C1 segment of cervical spinal cord (tissue), 14 donors: ENCODE results near the gene GAMT.

ENCODE experiments used
- DNase-seq, 14 donors: peaks; one replicate each; lab custom pipeline; 2025; lab: John Stamatoyannopoulos, UW

GAMT gene

GRCh38 chr19:1418951-1419738 is 17.8 kb upstream of the GAMT start:
- DNase-seq: no peak

GRCh38 chr19:1418496-1418775 is 17.1 kb upstream of the GAMT start:
- DNase-seq: no peak

GRCh38 chr19:1417681-1418495 is 16.5 kb upstream of the GAMT start:
- DNase-seq: peak in 1 of 14 donors; percentile 42

- DNase-seq: peak in 3 of 14 donors; percentile 19 to 50 (median 30)
Observed at GRCh38 chr19:1417145-1417544, 15.8 kb upstream of the GAMT start.

- DNase-seq: peak in 1 of 14 donors; percentile 46
Observed at GRCh38 chr19:1416014-1416841, 14.9 kb upstream of the GAMT start.

GRCh38 chr19:1412995-1413800 is 11.9 kb upstream of the GAMT start:
- DNase-seq: peak in 1 of 14 donors; percentile 48

- DNase-seq: peak in 1 of 14 donors; percentile 67
Observed at GRCh38 chr19:1412323-1412923, 11.1 kb upstream of the GAMT start.

GRCh38 chr19:1411255-1412191 is 10.2 kb upstream of the GAMT start:
- DNase-seq: peak in 13 of 14 donors; percentile 20 to 93 (median 81)

- DNase-seq: no peak
Observed at GRCh38 chr19:1410789-1411188, 9.4 kb upstream of the GAMT start.

GRCh38 chr19:1410136-1410786 is 8.9 kb upstream of the GAMT start:
- peak in 1 of 14 donors; percentile 35 for DNase-seq

GRCh38 chr19:1409204-1410005 is 8.1 kb upstream of the GAMT start:
- no peak for DNase-seq

GRCh38 chr19:1408300-1409203 is 7.2 kb upstream of the GAMT start:
- peak in 4 of 14 donors; percentile 16 to 62 (median 36) for DNase-seq

- DNase-seq: peak in 1 of 14 donors; percentile 44
Observed at GRCh38 chr19:1407528-1408299, 6.4 kb upstream of the GAMT start, which contains the start of gene DAZAP1. Gene DAZAP1, plus strand, starts transcription at chr19:1407586. Its CDS starts 188 bp downstream, at chr19:1407774.

- peak; percentile 84 to 100 (median 96) for DNase-seq
Observed at GRCh38 chr19:1406774-1407527, 5.6 kb upstream of the GAMT start.

GRCh38 chr19:1402411-1403070 is 1.2 kb upstream of the GAMT start:
- DNase-seq: no peak
